ENCODE measurements around the gene TOLLIP. TPM values are rescaled to one million over a fixed set of nuclear protein-coding genes. Genes with fewer than 3 reads are reported as not detected.
"Not testable (repeated sequence)": the region's sequence is repeated elsewhere in the genome, so short reads cannot be mapped to it uniquely, and the experiment has no call there.

TOLLIP gene
- total RNA-seq, 2 experiments from 2014 or later: 29.6 to 45.8 TPM

DNA sequence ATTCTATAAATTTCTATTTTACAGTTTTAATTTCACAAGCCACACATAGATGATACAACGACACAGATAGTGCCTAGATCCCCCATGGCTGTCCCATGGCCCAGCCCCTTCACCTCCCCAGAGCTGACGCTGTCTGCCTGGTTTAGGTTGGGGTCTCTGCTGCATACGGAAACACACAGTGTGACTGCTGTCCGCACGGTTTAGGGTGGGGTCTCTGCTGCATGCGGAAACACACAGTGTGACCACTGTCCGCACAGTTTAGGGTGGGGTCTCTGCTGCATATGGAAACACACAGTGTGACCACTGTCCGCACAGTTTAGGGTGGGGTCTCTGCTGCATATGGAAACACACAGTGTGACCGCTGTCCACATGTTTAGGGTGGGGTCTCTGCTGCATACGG, 31.8 kb upstream of the TOLLIP start:
- H3K4me3 Mint-ChIP-seq; H3K27me3 Mint-ChIP-seq; intact Hi-C loops (cut with DNase I, micrococcal nuclease): not testable (repeated sequence)

DNA sequence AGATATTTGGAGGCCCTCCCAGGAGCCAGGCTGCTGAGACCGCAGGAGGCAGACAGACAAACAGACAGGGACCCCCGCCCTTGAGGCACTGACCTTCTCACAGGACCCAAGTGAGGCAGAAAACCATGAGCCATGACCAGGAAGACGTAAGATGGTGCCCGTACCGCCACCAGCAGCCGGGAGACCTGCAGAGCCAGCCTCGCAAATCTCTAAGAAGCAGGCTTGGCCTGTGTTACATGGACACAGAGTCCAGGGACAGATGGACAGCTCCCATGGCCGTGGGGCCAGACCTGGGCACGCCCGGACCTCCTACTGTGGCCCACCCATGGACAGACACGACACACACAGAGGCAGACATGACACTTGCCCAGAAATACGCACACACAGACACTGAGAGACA, 30.7 kb upstream of the TOLLIP start:
- Mint-ChIP-seq H3K27ac (no peak overlapping the region), H3K4me1 (peaks cover 11% of the 10 kb centered on the region), H3K9me3 (ENCODE audit: low read depth) (peaks cover 4% of the 10 kb centered on the region), H3K27me3 (peaks cover 3% of the 10 kb centered on the region), H3K36me3 (ENCODE audit: low read depth) (peaks cover 2% of the 10 kb centered on the region), H3K4me3 (no peak overlapping the region)
- ChIA-PET POLR2A (no interaction called here), CTCF (no interaction called here)
- intact Hi-C loops (cut with DNase I, micrococcal nuclease): no loop called here
- ATAC-seq (no peak), DNase-seq (no peak)

More for the DNA sequence above, 31.8 kb upstream of the TOLLIP start:
- CTCF ChIA-PET; H3K4me1 Mint-ChIP-seq; POLR2A ChIA-PET; ATAC-seq; H3K27ac Mint-ChIP-seq; H3K9me3 Mint-ChIP-seq (ENCODE audit: low read depth); H3K36me3 Mint-ChIP-seq (ENCODE audit: low read depth); DNase-seq: not testable (repeated sequence)

DNA sequence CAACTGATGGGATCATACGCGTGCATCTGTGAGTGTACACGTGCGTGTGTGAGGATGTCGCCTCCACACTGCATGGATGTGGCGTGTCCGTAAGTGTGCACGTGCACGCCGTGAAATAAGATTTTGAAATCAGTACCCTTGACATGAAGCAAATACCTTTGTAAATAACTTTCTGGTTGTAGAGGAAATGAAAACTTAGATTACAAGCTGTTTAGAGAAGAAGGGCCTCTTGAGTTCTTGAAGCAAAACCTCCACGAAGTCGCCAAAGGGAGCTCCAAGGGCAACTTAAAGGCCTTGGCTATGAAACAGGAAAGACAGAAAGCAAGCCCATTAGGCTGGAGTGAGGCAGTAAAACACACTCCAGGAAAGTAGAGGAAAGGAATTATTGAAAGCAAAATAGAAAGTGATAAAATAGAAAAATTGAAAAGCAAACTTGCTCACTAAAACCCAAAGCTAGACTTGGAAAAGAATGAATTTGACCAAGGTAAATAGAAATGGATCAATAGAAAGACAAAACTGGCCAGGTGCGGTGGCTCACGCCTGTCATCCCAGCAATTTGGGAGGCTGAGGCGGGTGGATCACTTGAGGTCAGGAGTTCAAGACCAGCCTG, 29.7 kb upstream of the TOLLIP start:
- ChIA-PET POLR2A (no interaction called here), CTCF (interaction anchor here (0.6 kb wide), 2 partner anchors 10 kb away, joined by 3 read pairs; no protein-coding TSS in a partner anchor)
- H3K4me3 Mint-ChIP-seq: no peak overlapping the region
- no peak for ATAC-seq
- peaks cover 4% of the 10 kb centered on the region for H3K9me3 Mint-ChIP-seq (ENCODE audit: low read depth)
- H3K27ac Mint-ChIP-seq: no peak overlapping the region
- intact Hi-C loops (cut with DNase I, micrococcal nuclease): no loop called here
- peaks cover 3% of the 10 kb centered on the region for H3K27me3 Mint-ChIP-seq
- peaks cover 2% of the 10 kb centered on the region for H3K36me3 Mint-ChIP-seq (ENCODE audit: low read depth)
- no peak for DNase-seq
- H3K4me1 Mint-ChIP-seq: peaks cover 15% of the 10 kb centered on the region

DNA sequence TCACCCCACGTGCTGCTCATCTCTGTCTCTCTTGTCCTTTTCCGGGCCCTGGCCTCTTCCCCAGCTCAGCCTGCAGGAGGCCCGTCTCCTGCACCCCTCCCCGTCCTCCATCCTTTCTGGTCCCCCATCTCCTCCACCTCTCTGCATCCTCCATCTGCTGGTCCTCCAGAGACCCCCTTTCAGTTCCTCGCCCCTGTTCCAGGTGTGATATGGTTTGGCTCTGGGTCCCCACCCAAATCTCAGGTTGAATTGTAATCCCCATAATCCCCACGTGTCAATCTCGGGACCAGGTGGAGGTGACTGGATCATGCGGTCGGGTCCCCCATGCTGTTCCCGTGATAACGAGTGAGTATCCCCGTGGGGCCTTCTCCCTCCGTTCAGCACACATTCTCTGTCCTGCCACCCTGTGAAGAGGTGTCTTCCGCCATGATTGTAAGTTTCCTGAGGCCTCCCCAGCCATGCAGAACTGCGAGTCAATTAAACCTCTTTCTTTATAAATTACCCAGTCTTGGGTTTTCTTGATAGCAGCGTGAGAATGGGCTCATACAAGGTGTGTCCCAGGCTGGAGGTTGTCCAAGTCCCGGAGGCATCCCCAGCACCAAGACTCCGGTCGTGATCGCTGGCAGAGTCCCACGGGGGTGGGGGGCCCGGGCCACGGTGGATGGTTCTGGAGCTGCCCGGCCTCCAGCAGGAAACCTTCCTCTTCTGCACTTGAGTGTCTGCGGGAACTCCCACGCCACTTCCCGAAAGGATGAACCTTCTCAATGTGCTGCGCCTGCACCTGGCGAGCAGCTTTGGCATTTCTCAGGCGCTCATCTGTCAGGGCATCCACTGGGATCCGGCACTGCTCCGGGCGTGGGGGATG, 29.0 kb upstream of the TOLLIP start:
- ChIA-PET POLR2A (no interaction called here), CTCF (interaction anchor here (0.6 kb wide), 1 partner anchor 9 kb away, joined by 3 read pairs; no protein-coding TSS in a partner anchor)
- Mint-ChIP-seq H3K27ac (no peak overlapping the region), H3K36me3 (ENCODE audit: low read depth) (peaks cover 2% of the 10 kb centered on the region), H3K9me3 (ENCODE audit: low read depth) (peaks cover 4% of the 10 kb centered on the region), H3K27me3 (peaks cover 3% of the 10 kb centered on the region), H3K4me1 (peaks cover 15% of the 10 kb centered on the region), H3K4me3 (no peak overlapping the region)
- intact Hi-C loops (cut with DNase I, micrococcal nuclease): no loop called here
- no peak for ATAC-seq
- DNase-seq: no peak

DNA sequence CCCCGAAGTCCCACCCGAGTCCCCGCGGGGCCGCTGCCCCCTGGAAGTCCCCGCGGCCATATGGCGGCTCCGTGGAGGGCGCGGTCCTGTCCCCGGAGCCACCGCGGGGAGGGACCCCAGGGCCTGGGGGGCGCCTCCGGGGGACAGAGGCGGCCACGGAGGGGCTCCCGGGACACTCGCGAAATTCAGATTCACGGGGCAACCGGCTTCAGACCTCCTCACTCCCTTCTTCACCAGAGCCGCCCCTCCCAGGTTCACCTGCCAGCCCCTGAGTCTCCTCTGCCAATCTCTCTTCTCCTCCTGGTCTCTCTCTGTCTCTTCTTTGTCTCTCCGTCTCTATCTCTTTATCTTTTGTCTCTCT, 28.2 kb upstream of the TOLLIP start:
- intact Hi-C loops (cut with DNase I, micrococcal nuclease): loop anchor here in 1 of 2 experiments (2.0 kb wide), 1 partner anchor 73 kb away; no protein-coding TSS in a partner anchor
- Mint-ChIP-seq H3K27ac (no peak overlapping the region), H3K4me1 (peaks cover 15% of the 10 kb centered on the region), H3K36me3 (ENCODE audit: low read depth) (peaks cover 2% of the 10 kb centered on the region), H3K4me3 (peak overlapping the region; percentile 43), H3K27me3 (peaks cover 3% of the 10 kb centered on the region), H3K9me3 (ENCODE audit: low read depth) (peaks cover 4% of the 10 kb centered on the region)
- DNase-seq: no peak
- ChIA-PET POLR2A (no interaction called here), CTCF (no interaction called here)
- ATAC-seq: no peak

DNA sequence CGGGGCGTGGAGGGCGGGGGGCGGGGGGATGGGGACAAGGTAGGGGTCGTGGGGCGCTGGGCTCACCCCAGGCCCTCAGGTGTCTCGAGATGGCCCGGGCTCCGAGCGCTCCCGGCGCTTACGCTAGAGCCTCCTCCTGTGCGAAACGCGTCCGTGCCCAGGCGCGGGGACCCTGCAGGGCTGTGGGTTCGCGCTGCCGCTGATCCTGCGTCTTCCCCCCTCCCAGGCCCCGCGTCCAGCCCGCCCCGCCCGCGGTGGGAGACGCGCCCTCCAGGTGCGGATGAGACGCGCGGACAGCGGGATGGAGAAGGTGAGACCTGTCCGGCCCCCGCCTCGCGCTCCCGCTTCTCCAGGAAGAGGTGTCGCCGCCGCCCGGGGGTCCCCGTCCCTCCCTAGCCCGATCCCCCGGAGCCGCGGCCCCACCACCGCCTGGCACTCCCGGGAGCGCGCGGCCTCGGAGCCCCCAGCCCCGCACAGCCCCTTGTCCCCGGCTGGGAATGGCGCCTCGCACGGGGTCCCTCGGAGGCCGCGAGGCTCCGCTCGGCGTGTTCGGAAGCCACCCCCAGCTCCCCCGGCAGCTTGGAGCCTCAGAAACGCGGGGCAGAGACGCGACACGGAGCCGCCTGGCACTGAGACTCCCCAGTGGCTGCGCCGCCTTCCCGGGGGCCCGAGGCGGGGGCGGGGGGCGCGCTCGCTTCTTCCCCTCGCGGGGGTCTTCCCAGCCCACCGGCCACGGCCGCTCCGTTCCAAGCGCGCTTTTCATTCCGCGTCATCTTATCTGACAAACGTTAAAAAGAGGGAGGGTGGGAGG, 27.6 kb upstream of the TOLLIP start:
- Mint-ChIP-seq H3K27me3 (peaks cover 3% of the 10 kb centered on the region), H3K9me3 (ENCODE audit: low read depth) (peaks cover 4% of the 10 kb centered on the region), H3K27ac (no peak overlapping the region), H3K4me3 (no peak overlapping the region), H3K36me3 (ENCODE audit: low read depth) (peaks cover 2% of the 10 kb centered on the region), H3K4me1 (peaks cover 15% of the 10 kb centered on the region)
- peak; percentile 50 for DNase-seq
- POLR2A ChIA-PET: no interaction called here
- CTCF ChIA-PET: no interaction called here
- intact Hi-C loops (cut with DNase I, micrococcal nuclease): loop anchor here (1.0 to 2.0 kb wide), 5 partner anchors 28 to 75 kb away; partner anchors contain the start of genes BRSK2 (in 1 of the 2) and TOLLIP (in 1 of the 2)
- peak; percentile 43 for ATAC-seq

DNA sequence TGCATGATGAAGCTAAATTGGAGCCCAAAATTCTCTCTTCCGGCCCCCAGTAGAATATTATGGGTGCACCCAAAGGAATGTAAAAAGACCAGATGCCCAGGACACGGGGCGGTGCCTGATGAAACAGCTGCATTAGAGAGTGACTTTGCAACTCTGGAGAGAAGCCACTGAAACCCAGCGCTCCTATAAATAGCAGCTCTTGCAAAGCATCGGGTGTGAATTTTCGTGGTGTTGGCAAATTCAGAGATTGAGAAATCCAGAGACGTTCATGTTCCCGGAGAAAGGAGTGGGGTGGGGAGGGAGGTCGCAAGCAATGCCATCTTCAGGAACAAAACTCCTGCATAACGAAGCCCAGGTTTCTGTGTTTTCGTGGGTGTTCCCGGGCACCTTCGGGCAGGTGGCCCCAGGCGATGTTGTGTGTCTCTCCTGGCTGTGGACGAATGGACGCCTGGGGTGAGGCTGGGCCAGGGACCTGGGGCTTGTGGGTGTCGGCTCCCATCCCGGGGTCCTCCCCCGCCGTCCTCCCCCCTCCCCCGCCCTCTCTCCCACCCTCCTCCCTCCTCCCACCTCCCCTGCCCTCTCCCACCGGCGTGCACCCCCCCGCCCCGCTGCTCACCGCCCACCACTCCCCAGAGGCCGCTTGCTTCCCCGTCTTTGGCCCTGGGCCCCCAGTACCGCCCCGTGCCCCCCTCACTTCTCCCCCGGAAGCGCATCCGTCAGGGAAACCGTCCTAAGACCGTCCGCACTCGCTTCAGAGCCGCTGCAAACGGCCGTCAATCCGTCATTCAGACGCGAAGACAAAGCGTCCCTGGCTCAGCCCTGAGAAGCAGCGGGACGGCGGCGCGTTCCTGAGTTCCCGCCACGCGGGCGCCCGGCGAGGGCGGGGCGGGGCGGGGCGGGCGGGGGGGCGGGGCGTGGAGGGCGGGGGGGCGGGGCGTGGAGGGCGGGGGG, 26.7 kb upstream of the TOLLIP start:
- Mint-ChIP-seq H3K4me1 (peaks cover 15% of the 10 kb centered on the region), H3K27me3 (peaks cover 3% of the 10 kb centered on the region), H3K4me3 (peak overlapping the region; percentile 71), H3K27ac (peak overlapping the region; percentile 66), H3K36me3 (ENCODE audit: low read depth) (peaks cover 2% of the 10 kb centered on the region), H3K9me3 (ENCODE audit: low read depth) (peaks cover 4% of the 10 kb centered on the region)
- ChIA-PET CTCF (interaction anchor here (0.7 kb wide), 1 partner anchor 53 kb away, joined by 3 read pairs; no protein-coding TSS in a partner anchor), POLR2A (no interaction called here)
- DNase-seq (peak; percentile 78), ATAC-seq (peak; percentile 76)
- intact Hi-C loops (cut with DNase I, micrococcal nuclease): loop anchor here (1.0 to 2.0 kb wide), 5 partner anchors 27 to 74 kb away; partner anchors contain the start of genes BRSK2 (in 1 of the 2) and TOLLIP (in 1 of the 2)

DNA sequence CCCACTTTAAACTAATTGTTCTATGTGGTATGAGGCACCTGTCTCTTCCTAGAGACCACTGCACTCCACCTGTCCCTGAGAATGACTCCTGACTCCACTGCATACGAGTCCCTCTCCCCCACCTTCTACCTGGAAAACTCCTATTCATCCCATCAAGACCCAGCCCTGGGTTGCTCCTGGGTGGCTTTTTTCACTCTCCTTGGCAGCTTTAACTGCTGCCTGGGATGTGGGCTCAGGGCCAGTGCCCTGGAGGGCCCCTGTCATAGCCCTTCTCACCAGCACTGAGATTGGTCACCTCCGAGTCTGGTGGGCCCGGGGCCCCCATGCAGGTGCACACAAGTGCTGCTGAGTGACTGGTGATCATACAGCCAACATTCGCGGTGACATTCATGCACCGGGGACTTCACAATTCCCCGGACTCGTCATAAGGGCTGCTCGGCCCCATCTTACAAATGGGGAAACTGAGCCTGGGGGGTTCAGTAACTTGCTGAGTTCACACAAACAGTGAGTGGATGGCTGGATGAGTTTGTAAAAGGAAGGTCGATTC, 25.9 kb upstream of the TOLLIP start:
- ChIA-PET CTCF (interaction anchor here (0.6 to 0.7 kb wide), 2 partner anchors 54 to 317 kb away, joined by 3 read pairs; no protein-coding TSS in a partner anchor), POLR2A (no interaction called here)
- Mint-ChIP-seq H3K4me3 (peak overlapping the region; percentile 71), H3K36me3 (ENCODE audit: low read depth) (peaks cover 2% of the 10 kb centered on the region), H3K27me3 (peaks cover 3% of the 10 kb centered on the region), H3K9me3 (ENCODE audit: low read depth) (peaks cover 4% of the 10 kb centered on the region), H3K27ac (peak overlapping the region; percentile 66), H3K4me1 (peaks cover 18% of the 10 kb centered on the region)
- ATAC-seq (no peak), DNase-seq (no peak)
- intact Hi-C loops (cut with DNase I, micrococcal nuclease): no loop called here

DNA sequence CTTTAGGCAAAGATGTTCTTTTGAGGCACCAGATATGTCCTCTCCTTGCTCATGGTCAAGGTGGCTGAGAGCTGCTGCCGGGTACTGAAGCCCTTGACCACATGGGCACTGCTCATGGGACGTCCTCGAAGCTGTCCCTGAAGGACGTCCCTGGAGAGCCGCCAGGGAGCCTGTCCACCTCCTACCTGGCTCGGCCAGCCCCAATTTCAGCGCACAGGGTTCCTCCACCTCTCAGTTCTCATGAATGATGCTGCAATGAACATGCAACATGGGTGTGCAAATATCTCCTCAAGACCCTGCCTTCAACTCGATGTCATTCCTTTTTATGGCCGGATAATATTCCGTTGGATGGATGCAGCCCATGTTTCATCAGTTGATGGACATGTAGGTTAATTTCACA, 24.4 kb upstream of the TOLLIP start:
- DNase-seq (no peak), ATAC-seq (no peak)
- H3K4me1 Mint-ChIP-seq: peaks cover 18% of the 10 kb centered on the region
- no peak overlapping the region for H3K4me3 Mint-ChIP-seq
- POLR2A ChIA-PET: interaction anchor here (0.6 kb wide), 1 partner anchor 226 kb away, joined by 4 read pairs; no protein-coding TSS in a partner anchor
- H3K9me3 Mint-ChIP-seq (ENCODE audit: low read depth): peaks cover 4% of the 10 kb centered on the region
- no peak overlapping the region for H3K27ac Mint-ChIP-seq
- H3K27me3 Mint-ChIP-seq: peaks cover 3% of the 10 kb centered on the region
- intact Hi-C loops (cut with DNase I, micrococcal nuclease): loop anchor here in 1 of 2 experiments (2.0 kb wide), 1 partner anchor 23 kb away; no protein-coding TSS in a partner anchor
- peaks cover 2% of the 10 kb centered on the region for H3K36me3 Mint-ChIP-seq (ENCODE audit: low read depth)
- CTCF ChIA-PET: interaction anchor here (1.2 kb wide), 1 partner anchor 17 kb away, joined by 3 read pairs; no protein-coding TSS in a partner anchor

DNA sequence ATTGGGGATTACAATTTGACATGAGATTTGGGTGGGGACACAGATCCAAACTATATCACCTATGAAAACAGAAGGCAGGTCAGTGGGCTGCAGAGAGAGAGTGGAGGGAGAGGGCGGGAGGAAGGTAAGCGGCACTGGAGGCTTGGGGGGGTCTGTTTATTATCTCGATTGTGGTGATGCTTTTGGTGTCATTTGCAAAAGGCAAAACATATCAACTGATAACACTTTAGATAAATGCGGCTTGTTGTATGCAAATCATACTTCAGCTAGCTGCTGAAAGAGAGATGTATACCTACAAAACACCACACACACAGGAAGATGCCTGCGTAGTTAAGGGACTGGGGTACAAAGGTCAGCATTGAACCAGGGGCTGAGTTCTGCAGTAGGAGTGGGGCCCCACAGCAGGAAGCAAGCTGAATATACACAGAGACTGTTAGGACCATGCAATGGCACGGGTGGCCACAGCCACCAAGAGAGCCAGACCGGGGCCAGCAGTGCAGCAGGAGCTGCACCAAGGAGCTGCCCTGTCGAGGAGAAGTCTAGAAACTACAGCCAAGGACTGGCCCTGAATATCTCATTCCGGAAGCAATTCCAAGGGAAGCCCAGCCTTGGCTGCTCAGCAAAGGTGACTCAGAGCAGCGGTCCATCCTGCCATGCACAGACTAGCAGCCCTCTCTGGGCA, 23.8 kb upstream of the TOLLIP start:
- ChIA-PET CTCF (interaction anchor here (1.2 kb wide), 1 partner anchor 16 kb away, joined by 3 read pairs; no protein-coding TSS in a partner anchor), POLR2A (no interaction called here)
- Mint-ChIP-seq H3K4me3 (no peak overlapping the region), H3K27ac (no peak overlapping the region), H3K9me3 (ENCODE audit: low read depth) (peaks cover 2% of the 10 kb centered on the region), H3K36me3 (ENCODE audit: low read depth) (peaks cover 2% of the 10 kb centered on the region), H3K4me1 (peaks cover 18% of the 10 kb centered on the region), H3K27me3 (peaks cover 3% of the 10 kb centered on the region)
- intact Hi-C loops (cut with DNase I, micrococcal nuclease): loop anchor here in 1 of 2 experiments (2.0 kb wide), 1 partner anchor 22 kb away; no protein-coding TSS in a partner anchor
- DNase-seq: no peak
- ATAC-seq: no peak
